ENCODE results near the gene GCN1. TPM values are rescaled to one million over a fixed set of nuclear protein-coding genes. Genes with fewer than 3 reads are reported as not detected.
"Not testable (repeated sequence)": the region's sequence is repeated elsewhere in the genome, so short reads cannot be mapped to it uniquely, and the experiment has no call there.

GCN1 gene
- total RNA-seq, 1 donor from 2014 or later = 82.6 TPM

- intact Hi-C loops (cut with DNase I) = no loop called here
- ATAC-seq (no peak), DNase-seq (ENCODE audit: low spot score) (no peak)
Measured at GRCh38 chr12:120196363-120196762, 1.8 kb upstream of the GCN1 start.

GRCh38 chr12:120194226-120194533 lies 335 bp downstream of the GCN1 start:
- intact Hi-C loops (cut with DNase I) = no loop called here
- ATAC-seq = no peak

GRCh38 chr12:120193286-120193685 lies 1.2 kb downstream of the GCN1 start:
- ATAC-seq; DNase-seq (ENCODE audit: low spot score); intact Hi-C loops (cut with DNase I): not testable (repeated sequence)

More at GRCh38 chr12:120194226-120194533, 335 bp downstream of the GCN1 start:
- DNase-seq (ENCODE audit: low spot score) = no peak

- no peak for ATAC-seq
- no peak for DNase-seq (ENCODE audit: low spot score)
- intact Hi-C loops (cut with DNase I) = no loop called here
Measured at GRCh38 chr12:120190985-120191480, 3.5 kb downstream of the GCN1 start.

- DNase-seq (ENCODE audit: low spot score) (no peak), ATAC-seq (no peak)
- intact Hi-C loops (cut with DNase I) = no loop called here
Measured at GRCh38 chr12:120190386-120190785, 4.1 kb downstream of the GCN1 start.

GRCh38 chr12:120186654-120187053 lies 7.9 kb downstream of the GCN1 start:
- intact Hi-C loops (cut with DNase I) = no loop called here
- DNase-seq (ENCODE audit: low spot score) = no peak
- no peak for ATAC-seq

GRCh38 chr12:120183211-120183631 lies 11.3 kb downstream of the GCN1 start:
- intact Hi-C loops (cut with DNase I) = no loop called here
- no peak for ATAC-seq
- no peak for DNase-seq (ENCODE audit: low spot score)

- no peak for DNase-seq (ENCODE audit: low spot score)
- intact Hi-C loops (cut with DNase I) = no loop called here
- ATAC-seq = no peak
Measured at GRCh38 chr12:120181991-120182631, 12.4 kb downstream of the GCN1 start.

GRCh38 chr12:120180975-120181374 lies 13.5 kb downstream of the GCN1 start:
- DNase-seq (ENCODE audit: low spot score) = no peak
- intact Hi-C loops (cut with DNase I) = no loop called here
- no peak for ATAC-seq

- no peak for ATAC-seq
- intact Hi-C loops (cut with DNase I) = no loop called here
- DNase-seq (ENCODE audit: low spot score) = no peak
Measured at GRCh38 chr12:120175537-120175936, 19.0 kb downstream of the GCN1 start.

GRCh38 chr12:120175062-120175461 lies 19.5 kb downstream of the GCN1 start:
- ATAC-seq (no peak), DNase-seq (ENCODE audit: low spot score) (no peak)
- intact Hi-C loops (cut with DNase I) = no loop called here

GRCh38 chr12:120172053-120172452 lies 22.5 kb downstream of the GCN1 start:
- intact Hi-C loops (cut with DNase I) = no loop called here

GRCh38 chr12:120170631-120171030 lies 23.9 kb downstream of the GCN1 start:
- DNase-seq (ENCODE audit: low spot score) = no peak
- intact Hi-C loops (cut with DNase I) = no loop called here
- ATAC-seq = no peak

More at GRCh38 chr12:120172053-120172452, 22.5 kb downstream of the GCN1 start:
- ATAC-seq (no peak), DNase-seq (ENCODE audit: low spot score) (no peak)

- ATAC-seq (no peak), DNase-seq (ENCODE audit: low spot score) (no peak)
- intact Hi-C loops (cut with DNase I) = loop anchor here (1.0 kb wide), 1 partner anchor 22 kb away; no protein-coding TSS in a partner anchor
Measured at GRCh38 chr12:120169946-120170345, 24.6 kb downstream of the GCN1 start.

GRCh38 chr12:120168337-120168736 lies 26.2 kb downstream of the GCN1 start:
- DNase-seq (ENCODE audit: low spot score) = no peak
- intact Hi-C loops (cut with DNase I) = no loop called here
- ATAC-seq = no peak

GRCh38 chr12:120167529-120168095 lies 26.9 kb downstream of the GCN1 start:
- intact Hi-C loops (cut with DNase I) = no loop called here
- DNase-seq (ENCODE audit: low spot score) (no peak), ATAC-seq (no peak)

GRCh38 chr12:120164293-120164692 lies 30.2 kb downstream of the GCN1 start:
- no peak for DNase-seq (ENCODE audit: low spot score)
- ATAC-seq = no peak
- intact Hi-C loops (cut with DNase I) = no loop called here

- DNase-seq (ENCODE audit: low spot score) (no peak), ATAC-seq (no peak)
- intact Hi-C loops (cut with DNase I) = no loop called here
Measured at GRCh38 chr12:120162763-120163162, 31.8 kb downstream of the GCN1 start.

- DNase-seq (ENCODE audit: low spot score) (no peak), ATAC-seq (no peak)
- intact Hi-C loops (cut with DNase I) = no loop called here
Measured at GRCh38 chr12:120161852-120162251, 32.7 kb downstream of the GCN1 start.

- intact Hi-C loops (cut with DNase I) = no loop called here
- peak; percentile 66 for ATAC-seq
- DNase-seq (ENCODE audit: low spot score) = no peak
Measured at GRCh38 chr12:120159509-120160237, 34.8 kb downstream of the GCN1 start.

All from sciatic nerve (tissue), 2 donors.